ENCODE results near the gene FBXL17. TPM values are rescaled to one million over a fixed set of nuclear protein-coding genes. Genes with fewer than 3 reads are reported as not detected.

Gene FBXL17
- total RNA-seq, 1 donor from 2014 or later, result 11.1 TPM

GRCh38 chr5:108141676-108142075 lies 240.2 kb downstream of the FBXL17 start:
- Mint-ChIP-seq H3K27ac (no peak overlapping the region), H3K9me3 (no peaks in the 10 kb centered on the region), H3K4me1 (ENCODE audit: unreplicated experiment) (no peaks in the 10 kb centered on the region), H3K36me3 (no peaks in the 10 kb centered on the region), H3K27me3 (no peaks in the 10 kb centered on the region), H3K4me3 (no peak overlapping the region)
- no peak for TF ChIP-seq CTCF (conservative IDR thresholded peaks at IDR 0.05)
- DNase-seq (ENCODE audit: extremely low spot score, unreplicated experiment), result no peak

- H3K4me1 Mint-ChIP-seq (ENCODE audit: unreplicated experiment), result no peaks in the 10 kb centered on the region
Measured at GRCh38 chr5:108136493-108136892, 245.4 kb downstream of the FBXL17 start.

GRCh38 chr5:108129129-108129528 lies 252.8 kb downstream of the FBXL17 start:
- Mint-ChIP-seq H3K4me3 (no peak overlapping the region), H3K27me3 (no peaks in the 10 kb centered on the region), H3K9me3 (no peaks in the 10 kb centered on the region), H3K4me1 (ENCODE audit: unreplicated experiment) (no peaks in the 10 kb centered on the region), H3K36me3 (no peaks in the 10 kb centered on the region), H3K27ac (no peak overlapping the region)
- no peak for DNase-seq (ENCODE audit: extremely low spot score, unreplicated experiment)
- TF ChIP-seq CTCF (conservative IDR thresholded peaks at IDR 0.05), result no peak

More at GRCh38 chr5:108136493-108136892, 245.4 kb downstream of the FBXL17 start:
- no peak for DNase-seq (ENCODE audit: extremely low spot score, unreplicated experiment)
- no peak for TF ChIP-seq CTCF (conservative IDR thresholded peaks at IDR 0.05)
- H3K9me3 Mint-ChIP-seq, result no peaks in the 10 kb centered on the region
- H3K27me3 Mint-ChIP-seq, result no peaks in the 10 kb centered on the region
- no peaks in the 10 kb centered on the region for H3K36me3 Mint-ChIP-seq
- H3K4me3 Mint-ChIP-seq, result no peak overlapping the region
- no peak overlapping the region for H3K27ac Mint-ChIP-seq

- TF ChIP-seq CTCF (conservative IDR thresholded peaks at IDR 0.05), result no peak
- H3K4me3 Mint-ChIP-seq, result no peak overlapping the region
- no peak overlapping the region for H3K27ac Mint-ChIP-seq
- H3K27me3 Mint-ChIP-seq, result no peaks in the 10 kb centered on the region
- no peaks in the 10 kb centered on the region for H3K36me3 Mint-ChIP-seq
- H3K4me1 Mint-ChIP-seq (ENCODE audit: unreplicated experiment), result no peaks in the 10 kb centered on the region
- H3K9me3 Mint-ChIP-seq, result no peaks in the 10 kb centered on the region
- no peak for DNase-seq (ENCODE audit: extremely low spot score, unreplicated experiment)
Measured at GRCh38 chr5:108125771-108126511, 256.0 kb downstream of the FBXL17 start.

- H3K4me1 Mint-ChIP-seq (ENCODE audit: unreplicated experiment), result no peaks in the 10 kb centered on the region
- no peaks in the 10 kb centered on the region for H3K36me3 Mint-ChIP-seq
- no peaks in the 10 kb centered on the region for H3K27me3 Mint-ChIP-seq
- no peak for TF ChIP-seq CTCF (conservative IDR thresholded peaks at IDR 0.05)
- H3K27ac Mint-ChIP-seq, result no peak overlapping the region
- H3K4me3 Mint-ChIP-seq, result no peak overlapping the region
- no peaks in the 10 kb centered on the region for H3K9me3 Mint-ChIP-seq
- DNase-seq (ENCODE audit: extremely low spot score, unreplicated experiment), result no peak
Measured at GRCh38 chr5:108124596-108124995, 257.3 kb downstream of the FBXL17 start.
